DMS79 (cell line): ENCODE results near the gene VPS39.

Experiments used
- DNase-seq: peaks from one replicate; lab custom pipeline; 2025; lab: John Stamatoyannopoulos, UW

Gene VPS39

GRCh38 chr15:42198516-42198915 is 9.6 kb downstream of the VPS39 start:
- no peak for DNase-seq

- no peak for DNase-seq
Observed at GRCh38 chr15:42194513-42194912, 13.6 kb downstream of the VPS39 start.

GRCh38 chr15:42193383-42193782 is 14.7 kb downstream of the VPS39 start:
- no peak for DNase-seq

DNA sequence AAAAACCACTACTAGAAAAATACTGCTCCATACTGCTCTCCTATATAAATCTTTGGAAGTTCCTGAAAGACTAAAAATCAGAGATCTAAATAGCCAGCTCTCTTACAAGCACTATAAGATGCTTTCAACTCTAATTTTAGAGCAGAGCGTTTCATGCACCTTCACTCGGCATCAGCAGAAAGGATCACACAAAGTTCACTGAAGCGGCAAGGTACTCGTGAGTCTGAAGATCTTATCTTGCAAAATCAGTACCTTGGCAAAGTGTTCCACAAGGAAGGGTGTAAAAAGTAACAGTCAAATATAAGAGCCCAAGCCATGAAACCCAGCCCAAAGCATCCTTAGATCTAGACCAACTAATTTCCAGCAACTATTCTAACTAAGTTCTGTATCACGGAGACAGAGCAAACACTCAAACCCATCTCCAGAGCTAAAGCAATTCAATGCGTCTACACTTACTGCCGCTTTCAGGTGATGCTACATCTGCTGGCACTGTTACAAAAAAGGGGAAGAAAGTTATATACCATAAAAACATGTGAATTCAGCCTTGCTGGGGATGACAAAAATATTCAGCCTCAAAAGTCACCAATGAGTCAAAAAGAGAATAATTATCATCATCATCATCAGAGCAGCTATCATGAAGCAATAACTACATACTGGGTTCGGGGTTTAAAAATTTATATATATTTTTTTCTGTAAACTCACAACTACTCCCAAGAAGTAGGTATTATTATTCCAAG is 16.3 kb downstream of the VPS39 start:
- peak; percentile 34 for DNase-seq

GRCh38 chr15:42190370-42190769 is 17.7 kb downstream of the VPS39 start:
- no peak for DNase-seq

DNA sequence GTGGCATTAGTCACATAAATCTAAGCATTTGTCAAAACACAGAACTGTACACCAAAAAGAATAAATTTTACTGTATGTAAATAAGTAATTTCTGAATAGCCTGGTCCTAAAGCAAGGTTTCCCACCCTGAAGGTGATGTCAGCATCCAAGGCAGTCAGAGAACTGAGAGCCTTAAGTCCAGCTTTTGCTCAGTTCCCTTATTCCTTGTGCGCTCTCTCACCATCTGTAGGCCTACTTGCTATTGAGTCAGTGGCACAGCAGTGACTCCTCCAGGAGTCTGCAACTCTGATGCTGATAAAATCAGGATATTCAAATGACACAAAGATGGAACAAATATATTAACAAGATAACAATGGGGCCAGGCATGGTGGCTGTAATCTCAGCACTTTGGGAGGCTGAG is 22.3 kb downstream of the VPS39 start:
- no peak for DNase-seq

- DNase-seq, result no peak
Observed at GRCh38 chr15:42184736-42185135, 23.4 kb downstream of the VPS39 start.

- DNase-seq, result no peak
Observed at GRCh38 chr15:42184296-42184695, 23.8 kb downstream of the VPS39 start.

- DNase-seq, result no peak
Observed at GRCh38 chr15:42182961-42183360, 25.1 kb downstream of the VPS39 start.

GRCh38 chr15:42182328-42182886 is 25.7 kb downstream of the VPS39 start:
- DNase-seq, result no peak

DNA sequence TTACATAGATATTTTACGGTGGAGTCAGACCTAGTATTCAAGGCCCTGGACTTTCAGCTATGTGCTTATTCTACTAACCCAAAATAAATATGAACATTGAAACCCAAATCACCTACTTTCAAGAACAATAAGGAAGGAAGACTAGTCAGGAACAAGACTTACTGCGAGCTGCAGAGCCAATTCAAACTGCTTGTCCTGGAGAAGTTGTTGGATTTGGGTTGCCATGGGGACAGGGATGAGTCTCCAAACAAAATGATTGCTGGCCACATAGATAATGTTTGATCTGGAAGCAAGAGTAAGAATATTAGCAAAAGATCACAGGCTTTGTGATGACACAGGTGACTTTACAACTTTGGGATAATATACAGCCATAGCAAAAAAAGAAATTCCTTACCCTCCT is 30.0 kb downstream of the VPS39 start:
- no peak for DNase-seq

DNA sequence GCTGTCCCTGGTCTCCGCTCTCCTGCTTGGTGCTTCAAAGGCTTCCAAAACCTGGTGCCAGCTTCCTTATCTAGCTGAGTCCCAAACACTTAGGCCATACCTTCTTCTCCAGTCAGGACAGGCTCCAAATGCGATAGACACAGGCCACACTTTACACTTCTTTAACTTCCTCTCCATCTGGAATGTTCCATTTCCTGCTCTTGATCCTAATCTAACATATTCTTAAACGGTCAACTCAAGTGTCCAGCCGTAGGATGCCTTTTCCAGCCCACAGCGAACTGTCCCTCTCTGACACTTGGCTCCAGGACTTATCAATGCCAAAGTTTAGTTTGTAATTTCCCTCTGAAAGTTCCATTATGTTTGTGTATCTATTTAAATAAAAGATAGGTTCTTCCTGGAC is 32.4 kb downstream of the VPS39 start:
- DNase-seq, result no peak

DNA sequence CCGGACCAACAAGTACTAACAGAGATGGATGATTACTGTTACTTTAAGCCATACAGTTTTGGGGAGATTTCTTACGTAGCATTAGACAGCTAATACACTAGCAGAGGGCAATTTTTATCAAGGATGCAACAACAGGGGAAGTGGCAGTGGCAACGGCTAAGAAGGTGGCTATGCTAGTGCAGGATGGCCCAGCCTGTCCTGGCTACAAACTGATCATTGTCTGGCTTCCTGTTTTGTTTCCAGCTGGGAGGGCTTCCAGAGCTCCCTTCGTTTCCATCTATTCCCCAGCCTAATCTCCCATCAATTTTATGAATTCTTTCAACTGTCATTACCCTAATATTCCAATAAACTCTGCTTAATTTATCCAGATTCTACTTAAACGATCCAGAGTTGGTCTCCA is 35.6 kb downstream of the VPS39 start:
- no peak for DNase-seq

DNA sequence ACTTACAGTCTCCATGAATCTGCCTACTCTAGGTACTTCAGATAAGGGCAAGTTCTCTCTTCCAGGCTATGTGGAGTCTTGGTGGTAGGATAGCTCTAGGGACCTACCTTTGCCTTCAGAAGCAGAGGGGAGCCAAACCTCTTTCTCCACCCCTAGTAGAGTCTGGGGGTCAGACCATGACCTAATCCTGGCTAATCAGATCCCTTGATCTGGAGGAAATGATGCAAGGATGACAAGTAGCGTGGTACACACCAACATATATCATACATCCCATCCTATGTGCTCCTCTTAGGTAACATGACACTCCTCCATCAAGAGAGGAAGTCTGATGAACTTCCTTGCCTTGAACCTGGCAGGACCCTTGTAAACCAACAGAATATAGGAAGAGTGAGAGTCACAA is 36.3 kb downstream of the VPS39 start:
- DNase-seq, result no peak

- DNase-seq, result no peak
Observed at GRCh38 chr15:42171122-42171521, 37.0 kb downstream of the VPS39 start.

GRCh38 chr15:42166225-42166940 is 41.7 kb downstream of the VPS39 start:
- DNase-seq, result no peak

DNA sequence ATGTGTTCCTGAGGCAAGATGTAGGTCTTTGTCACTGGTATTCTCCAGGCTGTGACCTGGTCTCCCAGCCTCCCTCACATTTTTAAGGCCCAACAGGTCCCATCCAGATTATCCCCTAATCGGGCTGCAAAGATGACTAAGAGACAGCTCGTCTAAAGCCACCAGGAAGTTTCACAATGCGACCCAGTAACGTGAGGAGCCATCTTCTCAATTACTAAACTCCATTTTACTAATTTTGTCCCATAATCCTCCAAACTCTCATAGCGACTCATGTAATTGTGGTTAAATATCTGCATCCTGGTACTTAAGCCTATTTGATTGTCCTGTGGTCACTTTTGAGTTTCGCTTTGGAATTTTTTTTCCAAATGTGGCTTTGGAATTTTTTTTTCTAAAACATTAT is 43.0 kb downstream of the VPS39 start:
- no peak for DNase-seq

DNA sequence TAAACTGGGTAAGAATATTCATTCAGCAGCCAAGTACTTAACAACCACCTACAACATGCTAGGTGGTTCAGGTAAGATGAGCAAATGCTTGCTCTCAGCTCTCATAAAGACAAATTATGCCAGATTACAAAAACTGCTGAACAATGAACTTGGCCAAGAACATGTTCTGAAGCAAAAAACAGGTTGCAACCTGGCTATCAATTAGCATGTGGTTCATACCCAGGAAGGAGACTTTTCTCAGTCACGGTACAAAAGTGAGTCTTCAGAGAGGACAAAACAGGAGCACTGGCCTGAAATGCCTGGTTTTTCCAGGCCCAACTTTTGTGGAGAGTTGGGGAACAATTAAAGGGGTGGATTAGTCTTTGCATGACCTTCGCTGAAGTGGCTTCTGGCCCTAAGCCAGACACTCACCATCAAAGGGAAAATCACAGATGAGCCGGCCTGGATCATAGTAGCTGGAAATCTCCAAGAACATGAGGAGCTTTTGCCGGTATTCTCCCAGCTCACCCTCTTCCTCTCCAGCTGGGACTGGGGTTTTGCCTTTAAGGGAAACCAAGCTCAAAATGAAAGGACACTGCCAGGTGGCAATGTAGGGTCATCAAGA is 44.1 kb downstream of the VPS39 start:
- DNase-seq, result peak; percentile 12

GRCh38 chr15:42163291-42163690 is 44.8 kb downstream of the VPS39 start:
- DNase-seq, result no peak

DNA sequence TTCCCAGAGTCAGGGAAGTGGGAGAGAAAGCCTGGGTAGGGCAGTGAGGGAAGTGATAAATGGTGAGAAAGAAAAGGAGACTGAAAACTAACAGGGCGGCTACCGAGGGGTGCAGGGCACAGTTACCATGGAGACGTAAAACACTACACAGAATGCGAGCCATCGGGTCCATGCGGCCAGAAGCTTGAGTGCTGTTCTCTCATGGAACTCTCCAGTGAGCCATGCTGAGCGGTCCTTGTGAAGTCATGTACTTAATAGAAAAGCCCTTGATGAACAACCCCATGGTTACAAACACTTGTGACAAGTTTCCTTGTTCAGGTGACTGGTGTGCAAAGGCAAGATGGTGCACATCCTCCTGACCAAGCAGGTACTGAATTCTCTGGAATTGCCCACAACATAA is 48.0 kb downstream of the VPS39 start:
- DNase-seq, result peak; percentile 85

DNA sequence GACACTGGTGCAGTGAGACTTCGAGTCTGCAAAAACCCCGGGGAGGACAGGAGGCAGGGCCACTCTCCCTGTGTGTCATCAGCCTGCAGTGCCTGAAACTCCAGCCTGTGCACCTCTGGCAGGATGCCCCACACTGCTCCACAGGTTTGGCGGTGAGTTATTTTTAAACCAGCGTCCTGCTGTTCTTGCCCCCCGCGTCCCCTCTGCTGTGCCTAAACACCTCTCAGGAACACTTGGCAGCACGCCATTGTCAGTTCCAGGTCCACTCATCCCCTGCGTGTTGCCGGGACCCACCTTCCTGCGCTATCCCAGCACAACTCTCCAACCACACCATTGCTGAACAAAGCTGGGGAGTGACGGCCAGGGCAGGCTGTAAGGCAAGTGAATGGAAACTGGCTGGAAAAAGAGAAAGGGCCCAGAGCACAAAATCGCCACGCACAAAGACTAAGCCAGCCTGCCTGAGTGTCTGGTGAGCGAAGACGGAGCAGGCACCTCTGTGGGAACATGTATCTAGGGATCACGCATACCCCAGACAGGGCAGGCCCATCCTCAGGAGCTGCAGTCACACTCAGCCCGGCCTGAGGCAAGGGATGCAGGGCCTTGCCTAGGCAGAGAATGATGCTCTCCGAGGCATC is 48.6 kb downstream of the VPS39 start:
- DNase-seq, result peak; percentile 27

GRCh38 chr15:42158941-42159340 is 49.2 kb downstream of the VPS39 start:
- no peak for DNase-seq
